SK-N-SH (cell line): ENCODE data around the gene NCS1. TPM values are rescaled to one million over a fixed set of nuclear protein-coding genes. Genes with fewer than 3 reads are reported as not detected.

Experiments
- CTCF ChIA-PET: fragments of 300-600, 350-600 bp; formaldehyde crosslinking; extraction: SDS; loops from one replicate; lab custom pipeline; 2021; lab: Yijun Ruan, JAX
- POLR2A ChIA-PET: fragments of 350-600 bp; sonication (Branson Sonifier 250); formaldehyde crosslinking; extraction: SDS; loops from one replicate; lab custom pipeline; 2020; ENCODE audit warnings: antibody characterized with exemption, inconsistent platforms; lab: Yijun Ruan, JAX
- DNase-seq: peaks from one replicate; pipeline ENCODE4 v3.0.0; 2012
- H2AFZ ChIP-seq: fragments of 200-600 bp; sonication (generic); 2 replicates; pipeline ENCODE4 v1.8.1; 2016; ENCODE audit warnings: antibody characterized with exemption, mild to moderate bottlenecking, low read depth
- H3F3A ChIP-seq: fragments of 200-600 bp; sonication (generic); replicated peaks from 2 replicates; pipeline ENCODE3; 2016; ENCODE audit warnings: antibody characterized with exemption, mild to moderate bottlenecking; ENCODE audit not compliant: insufficient read depth
- H3K27ac ChIP-seq, 2 experiments: fragments of 200-500 bp in 1 of 2; fragments of 200-600 bp in 1 of 2; sonication (Bioruptor generic) in 1 of 2; sonication (generic), shearing (Covaris generic) in 1 of 2; 2 replicates each; pipeline versions ENCODE4 v1.5.1 to v1.6.1; 2014 to 2016; ENCODE audit warnings: low read depth in 2 of 2, inconsistent platforms in 1 of 2, low read length in 1 of 2, mild to moderate bottlenecking in 1 of 2, mixed read lengths in 1 of 2
- H3K27me3 ChIP-seq: fragments of 200-600 bp; sonication (generic), shearing (Covaris generic); 2 replicates; pipeline ENCODE4 v1.6.1; 2016; ENCODE audit warnings: mixed run types; ENCODE audit not compliant: insufficient read depth
- H3K36me3 ChIP-seq, 2 experiments: fragments of 200-500 bp in 1 of 2; fragments of 200-600 bp in 1 of 2; sonication (Bioruptor generic) in 1 of 2; sonication (generic) in 1 of 2; replicated peaks in 1 of 2; 2 replicates each; pipeline versions ENCODE3 to v1.5.1; 2014 to 2016; ENCODE audit warnings: low read length in 1 of 2, mild to moderate bottlenecking in 1 of 2; ENCODE audit not compliant: insufficient read depth in 2 of 2, control insufficient read depth in 1 of 2
- H3K4me1 ChIP-seq, 2 experiments: fragments of 200-500 bp in 1 of 2; fragments of 200-600 bp in 1 of 2; sonication (Bioruptor generic) in 1 of 2; sonication (generic), shearing (Covaris generic) in 1 of 2; 2 replicates each; pipeline versions ENCODE4 v1.5.1 to v1.6.1; 2014 to 2016; ENCODE audit warnings: low read depth in 1 of 2, low read length in 1 of 2, mixed run types in 1 of 2; ENCODE audit not compliant: insufficient read depth in 2 of 2, control insufficient read depth in 1 of 2
- H3K4me2 ChIP-seq: fragments of 200-600 bp; sonication (generic), shearing (Covaris generic); 2 replicates; pipeline ENCODE4 v1.6.1; 2017; ENCODE audit warnings: mixed run types
- H3K4me3 ChIP-seq, 2 experiments: fragments of 200-500 bp in 1 of 2; fragments of 200-600 bp in 1 of 2; sonication (Bioruptor generic) in 1 of 2; sonication (generic), shearing (Covaris generic) in 1 of 2; 2 replicates each; pipeline versions ENCODE4 v1.5.1 to v1.8.1; 2014 to 2016; ENCODE audit warnings: low read depth in 2 of 2, inconsistent platforms in 1 of 2, low read length in 1 of 2, mild to moderate bottlenecking in 1 of 2, mixed read lengths in 1 of 2, moderate library complexity in 1 of 2
- H3K79me2 ChIP-seq: fragments of 200-600 bp; sonication (generic); 2 replicates; pipeline ENCODE4 v1.8.1; 2017; ENCODE audit warnings: mild to moderate bottlenecking; ENCODE audit not compliant: insufficient read depth
- H3K9ac ChIP-seq: fragments of 200-600 bp; sonication (generic); 2 replicates; pipeline ENCODE4 v1.6.1; 2017; ENCODE audit warnings: mixed run types
- H3K9me2 ChIP-seq: fragments of 200-600 bp; sonication (generic); 2 replicates; pipeline ENCODE4 v1.6.1; 2017; ENCODE audit warnings: mixed run types
- H3K9me3 ChIP-seq: fragments of 200-600 bp; sonication (generic); 2 replicates; pipeline ENCODE4 v1.6.1; 2017; ENCODE audit warnings: mixed run types, mild to moderate bottlenecking, moderate library complexity
- H4K20me1 ChIP-seq: fragments of 200-600 bp; sonication (generic); 2 replicates; pipeline ENCODE4 v1.6.1; 2017; ENCODE audit warnings: mild to moderate bottlenecking, mixed run types; ENCODE audit not compliant: insufficient read depth
- CHD2 ChIP-seq: fragments of 150-350 bp; IDR thresholded peaks from 2 replicates; pipeline ENCODE4 v1.6.1; 2018; ENCODE audit warnings: low read length; ENCODE audit not compliant: partially characterized antibody
- ELF1 ChIP-seq: IDR thresholded peaks from 2 replicates; pipeline ENCODE4 v1.4.0; 2012
- EP300 ChIP-seq, 2 experiments: IDR thresholded peaks; 2 replicates each; pipeline versions ENCODE4 v1.4.0 to v1.6.1; 2012; ENCODE audit warnings: borderline replicate concordance in 1 of 2, low read depth in 1 of 2, low read length in 1 of 2
- EZH2phosphoT487 ChIP-seq: fragments of 200-600 bp; sonication (generic); IDR thresholded peaks from 2 replicates; pipeline ENCODE4 v1.6.1; 2017; ENCODE audit warnings: low read depth, mixed run types, mild to moderate bottlenecking, antibody characterized with exemption, moderate library complexity, borderline replicate concordance
- FOSL2 ChIP-seq: IDR thresholded peaks from 2 replicates; pipeline ENCODE4 v1.4.0; 2012; ENCODE audit warnings: low read depth, mild to moderate bottlenecking, moderate library complexity, borderline replicate concordance
- FOXM1 ChIP-seq: IDR thresholded peaks from 2 replicates; pipeline ENCODE4 v1.4.0; 2012; ENCODE audit warnings: low read depth, mild to moderate bottlenecking
- GATA2 ChIP-seq: sonication (generic); formaldehyde crosslinking; IDR thresholded peaks from 2 replicates; pipeline ENCODE4 v1.5.0; 2020; ENCODE audit warnings: mild to moderate bottlenecking, missing genetic modification reagents
- JUND ChIP-seq: IDR thresholded peaks from 2 replicates; pipeline ENCODE4 v1.4.0; 2012
- MEF2A ChIP-seq: IDR thresholded peaks from 2 replicates; pipeline ENCODE4 v1.4.0; 2012; ENCODE audit warnings: low read depth, borderline replicate concordance
- MXI1 ChIP-seq: IDR thresholded peaks from 2 replicates; pipeline ENCODE4 v1.6.1; 2012; ENCODE audit warnings: mild to moderate bottlenecking, low read depth, low read length, improper control_type of control experiment
- NRF1 ChIP-seq: IDR thresholded peaks from 2 replicates; pipeline ENCODE4 v1.6.1; 2012; ENCODE audit warnings: low read depth, mild to moderate bottlenecking, low read length
- POLR2AphosphoS5 ChIP-seq: IDR thresholded peaks from 2 replicates; pipeline ENCODE4 v1.6.1; 2012; ENCODE audit warnings: low read depth, low read length
- RAD21 ChIP-seq: IDR thresholded peaks from 2 replicates; pipeline ENCODE4 v1.6.1; 2012; ENCODE audit warnings: mild to moderate bottlenecking, low read length
- RFX5 ChIP-seq: IDR thresholded peaks from 2 replicates; pipeline ENCODE4 v1.6.1; 2012; ENCODE audit warnings: mild to moderate bottlenecking, improper control_type of control experiment, low read length
- SIN3A ChIP-seq: IDR thresholded peaks from 2 replicates; pipeline ENCODE4 v1.6.1; 2012; ENCODE audit warnings: low read depth, mild to moderate bottlenecking, low read length, moderate library complexity, borderline replicate concordance
- SMC3 ChIP-seq: IDR thresholded peaks from 2 replicates; pipeline ENCODE4 v1.6.1; 2012; ENCODE audit warnings: low read depth, low read length, improper control_type of control experiment
- TAF1 ChIP-seq: IDR thresholded peaks from 2 replicates; pipeline ENCODE4 v1.6.1; 2012; ENCODE audit warnings: low read depth, mild to moderate bottlenecking, low read length, moderate library complexity, borderline replicate concordance
- TCF12 ChIP-seq: IDR thresholded peaks from 2 replicates; pipeline ENCODE4 v1.4.0; 2012
- YY1 ChIP-seq: IDR thresholded peaks from 2 replicates; pipeline ENCODE4 v1.4.0; 2012; ENCODE audit warnings: low read depth, mild to moderate bottlenecking
- WGBS: methylation state at CpG from one replicate; pipeline ENCODE4 v1.1.6; 2017; ENCODE audit warnings: low lambda C conversion rate; 5-methylcytosine and 5-hydroxymethylcytosine counted together
- polyA plus RNA-seq, 3 experiments: library from polyadenylated mRNA; depleted of rRNA; stranded (reverse); fragments of >200 nt; gene quantifications; 2 replicates each; pipeline ENCODE4 v1.2.3, GENCODE V29; 2012
- TF ChIP-seq, protein P1 (sequence below): fragments of 200-600 bp; sonication (generic); IDR thresholded peaks from 2 replicates; pipeline ENCODE4 v1.6.1; 2017; ENCODE audit warnings: antibody characterized with exemption, mild to moderate bottlenecking, moderate library complexity
- TF ChIP-seq, protein P2 (sequence below): IDR thresholded peaks from 2 replicates; pipeline ENCODE4 v1.4.0; 2012; ENCODE audit warnings: low read depth, borderline replicate concordance
- TF ChIP-seq, protein P3 (sequence below): IDR thresholded peaks from 2 replicates; pipeline ENCODE4; 2012

NCS1 gene
- polyA plus RNA-seq, 1 of the 3 experiments (the other 2 are of a cell fraction), result 40.6 TPM

GRCh38 chr9:130285271-130285670 lies 113.1 kb downstream of the NCS1 start (continued):
- no peak for TF ChIP-seq RFX5
- no peak for TF ChIP-seq SIN3A
- no peak for TF ChIP-seq FOXM1
- TF ChIP-seq, protein P1, sequence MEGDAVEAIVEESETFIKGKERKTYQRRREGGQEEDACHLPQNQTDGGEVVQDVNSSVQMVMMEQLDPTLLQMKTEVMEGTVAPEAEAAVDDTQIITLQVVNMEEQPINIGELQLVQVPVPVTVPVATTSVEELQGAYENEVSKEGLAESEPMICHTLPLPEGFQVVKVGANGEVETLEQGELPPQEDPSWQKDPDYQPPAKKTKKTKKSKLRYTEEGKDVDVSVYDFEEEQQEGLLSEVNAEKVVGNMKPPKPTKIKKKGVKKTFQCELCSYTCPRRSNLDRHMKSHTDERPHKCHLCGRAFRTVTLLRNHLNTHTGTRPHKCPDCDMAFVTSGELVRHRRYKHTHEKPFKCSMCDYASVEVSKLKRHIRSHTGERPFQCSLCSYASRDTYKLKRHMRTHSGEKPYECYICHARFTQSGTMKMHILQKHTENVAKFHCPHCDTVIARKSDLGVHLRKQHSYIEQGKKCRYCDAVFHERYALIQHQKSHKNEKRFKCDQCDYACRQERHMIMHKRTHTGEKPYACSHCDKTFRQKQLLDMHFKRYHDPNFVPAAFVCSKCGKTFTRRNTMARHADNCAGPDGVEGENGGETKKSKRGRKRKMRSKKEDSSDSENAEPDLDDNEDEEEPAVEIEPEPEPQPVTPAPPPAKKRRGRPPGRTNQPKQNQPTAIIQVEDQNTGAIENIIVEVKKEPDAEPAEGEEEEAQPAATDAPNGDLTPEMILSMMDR, result no peak
- TF ChIP-seq, protein P2, sequence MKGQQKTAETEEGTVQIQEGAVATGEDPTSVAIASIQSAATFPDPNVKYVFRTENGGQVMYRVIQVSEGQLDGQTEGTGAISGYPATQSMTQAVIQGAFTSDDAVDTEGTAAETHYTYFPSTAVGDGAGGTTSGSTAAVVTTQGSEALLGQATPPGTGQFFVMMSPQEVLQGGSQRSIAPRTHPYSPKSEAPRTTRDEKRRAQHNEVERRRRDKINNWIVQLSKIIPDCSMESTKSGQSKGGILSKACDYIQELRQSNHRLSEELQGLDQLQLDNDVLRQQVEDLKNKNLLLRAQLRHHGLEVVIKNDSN, result no peak
- TF ChIP-seq, protein P3, sequence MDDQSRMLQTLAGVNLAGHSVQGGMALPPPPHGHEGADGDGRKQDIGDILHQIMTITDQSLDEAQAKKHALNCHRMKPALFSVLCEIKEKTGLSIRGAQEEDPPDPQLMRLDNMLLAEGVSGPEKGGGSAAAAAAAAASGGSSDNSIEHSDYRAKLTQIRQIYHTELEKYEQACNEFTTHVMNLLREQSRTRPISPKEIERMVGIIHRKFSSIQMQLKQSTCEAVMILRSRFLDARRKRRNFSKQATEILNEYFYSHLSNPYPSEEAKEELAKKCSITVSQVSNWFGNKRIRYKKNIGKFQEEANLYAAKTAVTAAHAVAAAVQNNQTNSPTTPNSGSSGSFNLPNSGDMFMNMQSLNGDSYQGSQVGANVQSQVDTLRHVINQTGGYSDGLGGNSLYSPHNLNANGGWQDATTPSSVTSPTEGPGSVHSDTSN, result no peak
- no peak for TF ChIP-seq RAD21
- no peak for TF ChIP-seq GATA2

- TF ChIP-seq, protein P2, result no peak
- TF ChIP-seq SMC3 (no peak), FOSL2 (no peak), CHD2 (no peak), MEF2A (no peak), EP300 (IDR thresholded peaks at IDR 0.05; ENCODE audit: borderline replicate concordance in 1 of 2, low read depth in 1 of 2, low read length in 1 of 2) (no peak), TCF12 (no peak), YY1 (no peak), ELF1 (no peak), TAF1 (no peak), MXI1 (no peak), JUND (no peak), EZH2phosphoT487 (no peak), NRF1 (no peak), POLR2AphosphoS5 (no peak)
- TF ChIP-seq, protein P3, result no peak
- WGBS, result 61% methylated on average over 15 of the region's 17 CpGs
- H3K9ac ChIP-seq, result no peak overlapping the region
- no peaks in the 10 kb centered on the region for H4K20me1 ChIP-seq
- POLR2A ChIA-PET, result no interaction called here
- H3K4me2 ChIP-seq, result no peak overlapping the region
- H3K9me3 ChIP-seq, result no peaks in the 10 kb centered on the region
- H3F3A ChIP-seq, result no peaks in the 10 kb centered on the region
- H2AFZ ChIP-seq, result no peak overlapping the region
- no peak for DNase-seq
- no peaks in the 10 kb centered on the region for H3K36me3 ChIP-seq
- H3K4me1 ChIP-seq, result peaks cover 0 to 49% of the 10 kb centered on the region in 2 experiments; a peak in 2 of 4 replicates
- no peaks in the 10 kb centered on the region for H3K79me2 ChIP-seq
- no peak overlapping the region for H3K27ac ChIP-seq
- no peak overlapping the region for H3K4me3 ChIP-seq
- no peaks in the 10 kb centered on the region for H3K9me2 ChIP-seq
- CTCF ChIA-PET, result interaction anchor here (1.1 to 1.9 kb wide), 2 partner anchors 18 to 19 kb away, joined by 3 to 4 read pairs; no protein-coding TSS in a partner anchor
- H3K27me3 ChIP-seq, result peaks cover 18% of the 10 kb centered on the region
These were observed 114.0 kb downstream of the NCS1 start for GRCh38 chr9:130286072-130286770.
